22Rv1 (cell line): ENCODE measurements around the gene NHEJ1.

Experiments used
- H3K27ac ChIP-seq: fragments of 450-650 bp; 2 replicates; pipeline ENCODE4 v1.5.1; 2017
- ZFX ChIP-seq: fragments of 450-650 bp; IDR thresholded peaks from 2 replicates; pipeline ENCODE4 v1.6.1; 2017; ENCODE audit warnings: antibody characterized with exemption, borderline replicate concordance
- TF ChIP-seq, protein P1 (sequence below): fragments of 450-650 bp; IDR thresholded peaks from 2 replicates; pipeline ENCODE4 v1.5.1; 2017; ENCODE audit warnings: mild to moderate bottlenecking

Gene NHEJ1

DNA sequence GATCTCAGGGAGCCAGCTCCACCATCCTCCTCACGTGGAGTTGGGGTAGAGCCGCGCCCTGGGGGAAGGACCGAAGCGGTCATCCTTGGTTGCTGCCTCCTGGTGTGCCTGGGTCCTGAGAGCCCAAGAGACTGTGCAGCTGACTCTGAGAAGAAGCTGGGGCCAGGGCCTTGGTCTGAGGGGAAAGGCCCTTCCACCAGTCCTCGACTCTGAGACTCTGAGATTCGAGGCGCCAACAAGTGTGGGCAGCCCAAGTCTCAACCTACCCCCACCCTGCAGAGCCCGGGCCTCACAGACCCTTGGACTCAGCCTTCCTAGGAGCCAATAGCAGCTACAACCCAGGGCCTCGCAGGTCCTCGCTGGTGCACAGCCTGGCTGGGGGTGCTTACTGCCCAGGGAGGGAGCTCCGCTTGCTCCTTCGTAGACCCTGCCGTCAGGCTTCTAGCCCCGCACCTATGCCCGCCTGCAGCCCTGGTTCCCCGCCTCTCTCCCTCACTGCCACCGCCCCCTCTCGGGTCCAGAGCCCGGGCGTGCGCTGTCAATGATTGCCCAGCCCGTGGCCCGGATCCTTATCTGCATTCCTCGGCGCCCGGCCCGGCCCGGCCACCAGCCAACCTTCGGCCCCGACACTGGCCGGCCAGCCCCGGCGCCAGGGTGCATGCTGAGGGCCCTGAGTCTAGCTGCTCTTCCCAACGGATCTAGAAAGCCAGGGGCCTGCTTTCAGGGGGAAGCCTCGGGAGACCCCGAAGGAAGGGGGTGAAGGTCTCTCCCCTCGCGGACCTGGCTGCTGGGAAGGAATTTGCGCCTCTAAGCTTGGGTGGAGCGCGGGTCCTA is 101.9 kb downstream of the NHEJ1 start:
- H3K27ac ChIP-seq, result no peak overlapping the region
- TF ChIP-seq, protein P1, sequence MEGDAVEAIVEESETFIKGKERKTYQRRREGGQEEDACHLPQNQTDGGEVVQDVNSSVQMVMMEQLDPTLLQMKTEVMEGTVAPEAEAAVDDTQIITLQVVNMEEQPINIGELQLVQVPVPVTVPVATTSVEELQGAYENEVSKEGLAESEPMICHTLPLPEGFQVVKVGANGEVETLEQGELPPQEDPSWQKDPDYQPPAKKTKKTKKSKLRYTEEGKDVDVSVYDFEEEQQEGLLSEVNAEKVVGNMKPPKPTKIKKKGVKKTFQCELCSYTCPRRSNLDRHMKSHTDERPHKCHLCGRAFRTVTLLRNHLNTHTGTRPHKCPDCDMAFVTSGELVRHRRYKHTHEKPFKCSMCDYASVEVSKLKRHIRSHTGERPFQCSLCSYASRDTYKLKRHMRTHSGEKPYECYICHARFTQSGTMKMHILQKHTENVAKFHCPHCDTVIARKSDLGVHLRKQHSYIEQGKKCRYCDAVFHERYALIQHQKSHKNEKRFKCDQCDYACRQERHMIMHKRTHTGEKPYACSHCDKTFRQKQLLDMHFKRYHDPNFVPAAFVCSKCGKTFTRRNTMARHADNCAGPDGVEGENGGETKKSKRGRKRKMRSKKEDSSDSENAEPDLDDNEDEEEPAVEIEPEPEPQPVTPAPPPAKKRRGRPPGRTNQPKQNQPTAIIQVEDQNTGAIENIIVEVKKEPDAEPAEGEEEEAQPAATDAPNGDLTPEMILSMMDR, result no peak
- TF ChIP-seq ZFX, result no peak

DNA sequence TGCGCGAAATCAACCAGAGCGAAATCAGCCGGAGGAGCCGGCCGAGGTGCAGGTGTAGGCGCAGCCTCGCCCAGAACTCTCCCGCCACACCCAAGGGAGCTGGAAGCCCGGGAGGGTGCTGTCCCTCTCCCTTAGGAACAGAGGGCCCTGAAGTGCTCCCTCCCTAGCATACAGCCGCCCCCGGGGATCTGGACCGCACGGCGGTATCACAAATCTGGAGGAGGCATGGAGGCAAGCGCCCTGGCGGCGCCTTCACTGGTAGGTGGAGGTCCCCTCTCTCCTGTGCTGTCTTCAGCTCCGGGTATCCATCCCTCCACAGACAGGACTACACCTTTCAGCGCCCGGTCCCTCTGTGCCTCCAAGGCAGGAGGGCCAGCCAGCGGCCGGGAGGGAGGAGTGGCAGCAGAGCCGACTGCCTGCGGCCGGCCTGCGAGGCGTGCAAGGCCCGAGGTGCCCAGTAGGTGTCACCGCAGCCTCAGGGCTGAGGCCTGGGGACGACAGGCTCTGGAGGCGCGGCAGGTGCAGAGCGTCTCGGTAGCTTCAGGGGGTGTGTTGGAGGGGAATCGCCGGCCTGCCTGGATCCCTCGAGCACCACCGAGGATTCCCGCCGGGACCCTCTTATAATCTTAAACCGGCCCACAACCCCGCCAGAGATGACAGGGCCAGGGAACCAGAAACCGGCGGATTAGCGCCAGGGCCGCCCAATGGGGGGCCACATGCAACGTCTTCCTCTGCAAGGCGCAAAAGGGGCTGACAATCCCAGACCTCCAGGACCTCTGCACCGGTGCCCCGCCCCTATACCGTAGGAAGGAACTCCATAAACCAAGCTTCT is 102.7 kb downstream of the NHEJ1 start:
- H3K27ac ChIP-seq, result no peak overlapping the region
- TF ChIP-seq ZFX, result no peak
- TF ChIP-seq, protein P1, result peak; percentile 95

DNA sequence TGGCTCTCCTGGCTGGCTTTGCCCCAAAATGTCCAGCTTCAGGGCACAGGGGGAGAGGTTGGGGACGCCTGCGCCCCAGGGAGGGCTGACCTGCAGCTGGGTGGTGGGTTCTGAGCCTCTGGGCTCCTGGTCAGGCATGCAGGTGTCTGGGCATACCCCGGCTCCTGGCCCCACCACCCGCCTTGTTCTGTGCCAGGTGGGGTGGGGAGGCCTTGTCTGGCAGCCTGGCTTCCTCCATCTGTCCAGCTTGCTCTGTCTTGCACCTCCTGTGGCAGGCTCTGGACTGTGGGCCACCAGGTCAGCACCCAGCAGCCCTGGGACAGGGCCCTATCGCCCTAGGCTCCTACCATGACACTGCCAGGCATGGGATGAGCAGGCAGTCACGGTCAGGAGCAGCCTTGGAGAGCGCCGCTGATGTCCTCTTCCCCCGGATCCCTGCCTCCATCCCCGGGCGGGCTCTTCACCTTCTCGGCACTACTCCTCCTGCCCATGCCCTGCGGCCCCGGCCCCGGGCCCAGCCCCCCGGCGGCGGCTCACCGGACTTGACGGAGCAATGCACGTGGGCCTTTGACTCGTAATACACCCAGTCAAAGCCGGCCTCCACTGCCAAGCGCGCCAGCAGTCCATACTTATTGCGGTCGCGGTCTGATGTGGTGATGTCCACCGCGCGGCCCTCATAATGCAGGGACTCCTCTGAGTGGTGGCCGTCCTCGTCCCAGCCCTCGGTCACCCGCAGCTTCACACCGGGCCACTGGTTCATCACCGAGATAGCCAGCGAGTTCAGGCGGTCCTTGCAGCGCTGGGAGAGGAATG is 103.5 kb downstream of the NHEJ1 start:
- no peak overlapping the region for H3K27ac ChIP-seq
- TF ChIP-seq, protein P1, result no peak
- no peak for TF ChIP-seq ZFX

DNA sequence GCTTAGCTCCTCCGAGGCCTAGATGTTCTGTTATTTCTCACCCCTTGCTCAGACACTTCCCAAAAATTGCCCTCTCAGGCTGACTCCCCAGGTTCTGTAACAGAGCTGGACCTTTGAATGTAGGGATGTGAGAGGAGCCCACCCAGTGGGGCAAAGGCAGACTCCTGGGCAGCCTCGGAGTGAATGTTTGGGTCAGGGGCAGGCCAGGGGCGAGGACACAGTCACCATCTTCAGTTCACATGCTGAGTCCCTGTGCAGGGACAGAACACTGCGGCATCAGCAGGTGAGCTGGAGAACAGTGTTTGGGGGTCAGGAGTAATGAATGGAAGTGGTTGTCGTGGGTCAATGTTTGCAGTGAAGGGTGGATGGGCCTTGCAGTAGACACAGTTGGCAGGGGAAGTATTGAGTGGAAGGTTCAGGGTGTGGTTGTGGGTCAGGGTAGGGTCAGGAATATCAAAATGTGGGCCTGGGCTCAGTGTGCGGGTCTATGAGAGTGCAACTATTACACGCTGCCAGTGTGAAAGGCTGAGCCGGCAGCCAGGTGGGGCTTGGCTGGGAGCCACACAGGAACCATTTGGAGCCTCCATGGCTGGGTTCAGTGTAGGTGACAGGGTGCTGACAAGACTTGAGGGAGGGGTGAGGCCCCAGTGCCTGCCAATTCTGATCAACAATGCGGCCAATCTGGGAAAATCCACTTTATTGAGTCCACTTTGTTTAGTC is 104.3 kb downstream of the NHEJ1 start:
- TF ChIP-seq ZFX, result no peak
- TF ChIP-seq, protein P1, result no peak
- no peak overlapping the region for H3K27ac ChIP-seq

DNA sequence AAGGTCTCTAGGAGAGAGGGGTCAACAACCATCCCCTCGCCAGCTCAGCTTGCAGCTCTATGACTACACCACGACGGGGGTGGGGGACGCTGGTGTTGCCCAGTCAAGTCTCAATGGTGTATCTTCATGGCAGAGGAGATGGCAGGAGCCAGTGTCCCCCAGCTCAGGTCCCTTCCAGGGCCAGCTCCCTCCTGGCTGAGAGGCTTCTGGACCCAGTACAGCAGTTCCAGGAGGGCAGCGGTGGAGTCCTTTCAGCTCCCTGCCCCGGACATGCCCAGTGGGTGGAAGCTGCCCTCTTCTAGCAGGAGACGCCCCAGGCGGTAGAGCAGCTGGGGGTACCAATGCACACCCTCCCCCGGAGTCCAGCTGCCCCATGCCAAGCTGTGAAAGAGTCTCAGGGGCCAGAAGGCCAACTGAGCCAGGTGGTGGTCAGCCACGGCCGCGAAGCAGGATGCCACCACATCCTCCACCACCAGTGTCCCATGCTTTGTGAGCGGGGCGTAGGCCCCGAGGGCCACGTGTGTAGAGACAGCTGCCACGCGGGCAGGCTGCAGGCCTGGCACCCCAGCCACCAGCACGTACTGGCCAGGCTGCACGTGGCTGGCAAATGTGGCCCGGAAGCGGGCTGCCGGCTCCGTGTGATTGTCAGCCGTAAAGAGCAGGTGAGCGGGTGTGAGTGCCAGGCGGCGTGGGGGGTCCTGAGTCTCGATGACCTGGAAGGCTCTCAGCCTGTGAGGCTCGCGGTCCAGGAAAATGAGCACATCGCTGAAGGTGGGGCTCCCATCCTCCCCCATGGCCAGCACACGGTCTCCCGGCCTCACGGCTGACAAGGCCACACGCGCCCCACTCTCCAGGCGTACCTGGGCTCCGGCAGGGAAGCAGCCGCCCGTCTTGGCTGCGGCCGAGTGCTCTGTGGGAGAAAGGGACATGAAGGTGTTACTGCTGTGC is 105.4 kb downstream of the NHEJ1 start:
- TF ChIP-seq ZFX, result no peak
- TF ChIP-seq, protein P1, result no peak
- H3K27ac ChIP-seq, result no peak overlapping the region

DNA sequence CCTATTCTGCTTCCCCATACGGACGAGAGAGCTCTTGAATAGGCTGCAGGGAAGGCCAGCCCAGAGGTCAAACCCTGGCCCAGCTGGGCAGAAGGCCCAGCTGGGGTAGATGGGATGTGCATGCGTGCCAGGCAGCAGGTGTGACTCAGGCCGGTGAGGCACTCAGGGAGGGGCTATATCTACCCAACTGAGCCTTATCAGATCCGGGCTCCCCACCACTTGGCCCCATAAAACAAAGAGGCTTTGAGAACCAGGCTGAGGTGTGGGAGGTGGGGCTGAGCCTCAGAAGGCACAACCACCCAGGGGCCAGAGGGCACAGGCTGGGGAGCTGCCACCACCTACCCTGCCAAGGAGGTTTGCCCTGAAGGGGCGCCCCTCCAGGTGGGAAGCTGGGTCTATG is 111.3 kb downstream of the NHEJ1 start:
- TF ChIP-seq, protein P1, result no peak
- no peak for TF ChIP-seq ZFX
- no peak overlapping the region for H3K27ac ChIP-seq
